Body of pancreas (tissue), 4 donors: ENCODE results near the gene AGBL4.

Experiments used
- POLR2A ChIP-seq, 3 donors: fragments of 450-650 bp; IDR thresholded peaks; one replicate each; pipeline ENCODE4 v1.6.1; 2016; ENCODE audit warnings: antibody characterized with exemption in 3 of 3, mild to moderate bottlenecking in 2 of 3
- TF ChIP-seq, protein P1 (sequence below), 7 experiments: fragments of 450-650 bp in 4 of 7; fragments of 200-600 bp in 3 of 7; sonication (generic) in 3 of 7; IDR thresholded peaks; one replicate each; pipeline ENCODE4 v1.5.1; 2016 to 2019; ENCODE audit warnings: antibody characterized with exemption in 7 of 7

DNA sequence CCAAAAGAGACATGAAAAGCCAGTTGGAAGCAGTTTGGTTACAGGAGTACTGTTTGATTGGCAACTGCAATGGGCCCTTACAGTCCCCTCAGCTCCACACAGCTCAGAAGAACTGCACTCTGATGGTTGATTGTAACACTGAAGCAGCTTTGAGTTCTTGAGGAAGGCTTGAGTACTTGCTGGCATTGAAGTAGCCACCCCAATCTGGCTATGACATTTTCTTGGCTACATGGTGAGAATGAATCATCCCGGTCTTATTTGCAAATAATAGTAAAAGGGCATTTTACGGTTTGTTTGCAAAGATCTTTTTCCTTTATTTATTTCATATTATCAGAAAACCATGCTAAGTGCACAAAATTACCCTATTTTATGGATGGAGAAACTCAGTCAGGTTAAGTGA lies 1087.3 kb downstream of the AGBL4 start:
- TF ChIP-seq POLR2A (IDR thresholded peaks at IDR 0.05) = no peak
- TF ChIP-seq, protein P1, sequence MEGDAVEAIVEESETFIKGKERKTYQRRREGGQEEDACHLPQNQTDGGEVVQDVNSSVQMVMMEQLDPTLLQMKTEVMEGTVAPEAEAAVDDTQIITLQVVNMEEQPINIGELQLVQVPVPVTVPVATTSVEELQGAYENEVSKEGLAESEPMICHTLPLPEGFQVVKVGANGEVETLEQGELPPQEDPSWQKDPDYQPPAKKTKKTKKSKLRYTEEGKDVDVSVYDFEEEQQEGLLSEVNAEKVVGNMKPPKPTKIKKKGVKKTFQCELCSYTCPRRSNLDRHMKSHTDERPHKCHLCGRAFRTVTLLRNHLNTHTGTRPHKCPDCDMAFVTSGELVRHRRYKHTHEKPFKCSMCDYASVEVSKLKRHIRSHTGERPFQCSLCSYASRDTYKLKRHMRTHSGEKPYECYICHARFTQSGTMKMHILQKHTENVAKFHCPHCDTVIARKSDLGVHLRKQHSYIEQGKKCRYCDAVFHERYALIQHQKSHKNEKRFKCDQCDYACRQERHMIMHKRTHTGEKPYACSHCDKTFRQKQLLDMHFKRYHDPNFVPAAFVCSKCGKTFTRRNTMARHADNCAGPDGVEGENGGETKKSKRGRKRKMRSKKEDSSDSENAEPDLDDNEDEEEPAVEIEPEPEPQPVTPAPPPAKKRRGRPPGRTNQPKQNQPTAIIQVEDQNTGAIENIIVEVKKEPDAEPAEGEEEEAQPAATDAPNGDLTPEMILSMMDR (IDR thresholded peaks at IDR 0.05) = no peak
